ENCODE results near the gene DZIP1. TPM values are rescaled to one million over a fixed set of nuclear protein-coding genes. Genes with fewer than 3 reads are reported as not detected.

The DZIP1 gene
- total RNA-seq, 2 donors from 2014 or later, result 0.29 TPM; not detected in 1

DNA sequence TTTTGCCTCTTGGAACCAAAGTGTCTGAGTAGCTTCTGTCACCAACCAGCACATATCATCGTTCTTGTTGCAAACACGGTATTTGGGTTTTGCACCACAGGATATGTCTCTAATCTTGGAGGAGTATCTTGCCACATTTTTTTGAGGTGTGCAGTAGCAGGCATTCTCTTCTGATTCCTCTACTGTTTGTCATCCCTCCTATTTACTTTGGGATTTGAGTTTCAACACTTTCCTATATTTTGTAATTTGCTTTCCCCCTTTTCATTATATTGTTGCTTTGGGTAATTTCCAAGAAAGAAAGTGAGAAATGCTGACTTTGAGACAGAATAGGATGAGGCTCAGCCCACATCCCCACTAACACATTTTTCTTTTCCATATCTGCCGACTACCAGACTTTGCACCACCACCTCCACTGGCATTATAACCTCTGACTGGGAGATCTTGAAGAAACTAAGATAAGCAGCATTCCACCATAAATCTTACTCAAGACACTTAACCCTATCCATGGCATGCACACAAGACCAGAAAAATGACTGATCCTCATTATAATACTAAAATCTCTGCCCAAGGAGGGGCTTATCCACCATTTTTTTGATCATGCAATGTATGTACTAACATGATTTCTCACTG is 12.0 kb upstream of the DZIP1 start:
- H3K36me3 Mint-ChIP-seq, result peaks cover 0 to 6% of the 10 kb centered on the region in 2 donors
- H3K9me3 Mint-ChIP-seq, result peaks cover 0 to 3% of the 10 kb centered on the region in 2 donors
- DNase-seq (ENCODE audit: low spot score in 2 of 2) (no peak), ATAC-seq (no peak)
- no peak overlapping the region for H3K27ac Mint-ChIP-seq

DNA sequence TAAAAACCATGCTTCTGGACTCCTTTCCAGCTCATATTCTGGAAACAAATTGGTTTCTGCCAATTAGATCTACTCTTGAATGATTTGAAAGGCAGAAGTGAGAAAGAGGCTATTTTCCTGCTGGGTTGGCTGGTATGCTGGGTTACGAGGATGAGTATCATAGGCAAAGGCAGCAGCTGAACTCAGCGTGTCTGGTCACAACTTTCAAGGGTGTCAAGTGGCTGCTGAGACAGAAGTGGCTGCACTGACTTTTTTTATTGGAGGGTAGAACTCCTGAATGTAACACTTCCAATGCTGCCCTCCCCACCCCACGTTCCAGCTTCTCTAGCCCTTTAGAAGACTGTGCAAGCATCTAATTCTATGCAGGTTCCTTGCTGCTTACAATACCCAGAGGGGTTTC is 8.3 kb upstream of the DZIP1 start:
- no peak for ATAC-seq

DNA sequence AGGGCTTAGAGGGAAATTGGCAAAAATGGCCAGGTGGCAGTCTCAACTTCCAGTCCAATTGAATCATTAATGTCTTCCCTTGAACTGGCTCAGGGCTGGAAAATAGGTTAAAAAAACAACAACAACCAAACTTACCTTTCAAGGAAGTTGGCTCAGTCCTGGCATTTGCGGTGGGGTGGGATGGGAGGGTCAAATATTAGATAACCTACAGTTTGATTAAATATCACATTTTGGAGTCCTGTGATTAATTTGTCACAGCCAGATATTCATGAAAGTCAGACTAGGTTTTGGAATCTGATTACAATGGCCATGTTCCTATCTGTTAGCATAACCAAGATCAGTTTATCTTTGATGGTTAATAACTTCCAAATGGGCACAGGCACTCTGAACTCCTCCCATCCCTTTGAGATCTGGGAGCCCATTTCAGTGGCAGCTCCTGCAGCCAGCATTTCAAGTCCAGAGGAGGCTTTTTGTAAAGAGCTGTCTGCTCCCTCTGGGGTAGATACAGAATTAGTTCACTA is 7.8 kb upstream of the DZIP1 start:
- H3K9me3 Mint-ChIP-seq, result no peaks in the 10 kb centered on the region
- DNase-seq (ENCODE audit: low spot score in 2 of 2) (no peak), ATAC-seq (no peak)
- H3K36me3 Mint-ChIP-seq, result no peaks in the 10 kb centered on the region
- H3K27ac Mint-ChIP-seq, result no peak overlapping the region

More for the DNA sequence above, 8.3 kb upstream of the DZIP1 start:
- Mint-ChIP-seq H3K9me3 (no peaks in the 10 kb centered on the region), H3K27ac (no peak overlapping the region), H3K36me3 (no peaks in the 10 kb centered on the region)
- no peak for DNase-seq (ENCODE audit: low spot score in 2 of 2)

DNA sequence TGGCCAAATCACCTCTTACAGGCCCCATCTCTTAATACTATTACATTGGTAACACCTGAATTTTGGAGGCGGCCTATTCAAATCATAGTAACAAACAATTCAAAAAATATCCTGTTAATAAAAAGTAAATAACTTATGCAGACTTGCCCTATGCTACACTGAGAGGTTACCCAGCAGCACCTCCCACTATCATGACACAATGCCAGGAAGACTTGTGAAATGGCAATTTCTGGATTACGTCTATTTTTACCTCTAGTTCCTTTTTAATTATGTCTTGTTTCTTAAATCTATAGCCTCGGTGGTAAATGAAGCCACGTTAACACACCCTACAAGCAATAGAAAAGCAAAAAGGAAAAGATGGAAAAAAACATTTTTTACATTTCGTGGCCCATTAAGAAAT is 6.2 kb upstream of the DZIP1 start:
- ATAC-seq (no peak), DNase-seq (ENCODE audit: low spot score in 2 of 2) (no peak)
- Mint-ChIP-seq H3K27ac (no peak overlapping the region), H3K9me3 (no peaks in the 10 kb centered on the region), H3K36me3 (no peaks in the 10 kb centered on the region)

DNA sequence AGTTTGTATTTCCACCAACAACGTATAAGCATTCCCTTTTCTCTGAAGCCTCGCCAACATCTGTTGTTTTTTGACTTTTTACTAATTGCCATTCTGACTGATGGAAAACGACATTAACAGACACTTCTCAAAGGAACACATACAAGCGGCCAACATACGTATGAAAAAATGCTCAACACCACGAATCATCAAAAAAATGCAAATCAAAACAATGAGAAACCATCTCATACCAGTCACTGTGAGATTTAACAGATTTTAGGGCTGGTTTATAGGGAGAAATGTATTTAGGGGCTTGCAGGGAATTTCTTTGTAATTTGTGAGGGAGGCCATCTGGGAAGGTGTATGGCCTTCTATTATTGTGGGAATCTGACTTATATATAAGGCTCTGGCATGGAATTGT is 2.8 kb upstream of the DZIP1 start:
- Mint-ChIP-seq H3K36me3 (no peaks in the 10 kb centered on the region), H3K9me3 (no peaks in the 10 kb centered on the region), H3K27ac (no peak overlapping the region)
- DNase-seq (ENCODE audit: low spot score in 2 of 2) (no peak), ATAC-seq (no peak)

DNA sequence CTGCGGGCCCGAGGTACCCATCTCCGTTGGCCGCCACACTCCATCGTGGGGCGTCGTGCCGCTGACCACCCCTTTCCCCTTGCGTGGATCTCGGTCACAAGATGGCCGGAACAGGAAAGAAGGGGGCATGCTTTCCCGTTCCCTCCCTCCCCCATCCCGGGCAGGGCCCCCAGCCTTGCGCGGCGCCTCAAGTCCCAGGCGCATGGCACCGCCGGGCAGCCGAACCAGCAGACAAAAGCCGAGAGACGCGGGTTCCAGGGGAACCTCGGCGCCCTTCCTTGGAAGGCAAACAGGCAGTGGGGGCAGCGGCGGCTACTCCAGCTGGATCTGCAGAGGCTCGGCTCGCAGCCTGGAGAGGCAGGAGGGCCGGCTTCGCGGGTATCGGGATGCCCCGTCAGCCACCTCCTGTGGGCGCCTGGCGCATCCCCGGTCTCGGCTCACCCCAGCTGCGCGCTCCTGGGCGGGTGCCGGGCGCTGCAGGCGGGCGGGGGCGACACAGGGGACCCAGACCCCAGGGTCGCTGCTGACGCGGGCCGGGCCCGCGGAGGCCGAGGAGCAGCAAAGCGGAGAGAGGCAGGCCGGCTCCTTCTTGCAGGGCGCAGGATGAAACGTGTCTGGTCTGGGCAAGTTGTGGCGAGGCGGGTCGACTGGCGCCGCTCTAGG is 439 bp downstream of the DZIP1 start:
- H3K27ac Mint-ChIP-seq, result no peak overlapping the region
- DNase-seq (ENCODE audit: low spot score in 2 of 2), result no peak
- no peaks in the 10 kb centered on the region for H3K36me3 Mint-ChIP-seq
- ATAC-seq, result peak; percentile 20 to 62
- no peaks in the 10 kb centered on the region for H3K9me3 Mint-ChIP-seq

DNA sequence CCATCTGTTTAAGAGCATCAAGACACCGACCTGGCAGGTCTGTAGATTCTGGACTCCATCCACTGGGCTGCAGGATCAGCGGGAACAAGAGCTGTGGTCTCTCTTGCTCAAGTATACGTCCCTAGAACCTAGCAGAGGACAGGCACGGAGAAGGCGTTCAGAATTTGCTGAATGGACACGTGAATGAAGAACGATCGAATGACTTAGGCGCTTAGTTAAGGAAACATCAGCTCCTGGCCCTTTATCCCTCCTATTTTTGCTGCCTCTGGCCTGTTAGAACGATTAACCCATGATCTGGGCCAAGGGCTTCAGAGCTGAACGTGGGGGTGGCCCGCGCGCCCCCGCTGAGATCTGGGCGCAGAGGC is 953 bp downstream of the DZIP1 start:
- no peak overlapping the region for H3K27ac Mint-ChIP-seq
- ATAC-seq, result no peak
- H3K9me3 Mint-ChIP-seq, result no peaks in the 10 kb centered on the region
- no peak for DNase-seq (ENCODE audit: low spot score in 2 of 2)
- H3K36me3 Mint-ChIP-seq, result no peaks in the 10 kb centered on the region

DNA sequence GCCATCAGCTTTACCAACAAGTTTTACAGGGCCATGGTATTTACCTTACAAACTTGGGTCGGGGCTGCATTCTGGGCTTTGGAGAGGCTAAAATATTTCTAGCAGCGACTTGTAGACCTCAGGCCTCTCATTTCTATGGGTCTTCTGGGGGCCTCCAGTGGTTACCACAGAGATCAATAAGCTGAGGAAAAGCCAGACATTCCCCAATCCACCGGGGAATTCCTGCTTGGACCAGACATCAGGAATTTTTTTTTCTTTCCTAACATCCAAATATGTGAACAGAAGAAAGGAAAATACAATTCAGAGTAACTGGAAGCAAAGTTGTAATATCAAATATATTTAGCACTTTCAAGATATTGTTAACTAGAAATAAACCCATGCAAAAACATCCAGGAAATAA is 1.5 kb downstream of the DZIP1 start:
- Mint-ChIP-seq H3K27ac (no peak overlapping the region), H3K9me3 (no peaks in the 10 kb centered on the region), H3K36me3 (no peaks in the 10 kb centered on the region)
- ATAC-seq, result no peak
- DNase-seq (ENCODE audit: low spot score in 2 of 2), result no peak

DNA sequence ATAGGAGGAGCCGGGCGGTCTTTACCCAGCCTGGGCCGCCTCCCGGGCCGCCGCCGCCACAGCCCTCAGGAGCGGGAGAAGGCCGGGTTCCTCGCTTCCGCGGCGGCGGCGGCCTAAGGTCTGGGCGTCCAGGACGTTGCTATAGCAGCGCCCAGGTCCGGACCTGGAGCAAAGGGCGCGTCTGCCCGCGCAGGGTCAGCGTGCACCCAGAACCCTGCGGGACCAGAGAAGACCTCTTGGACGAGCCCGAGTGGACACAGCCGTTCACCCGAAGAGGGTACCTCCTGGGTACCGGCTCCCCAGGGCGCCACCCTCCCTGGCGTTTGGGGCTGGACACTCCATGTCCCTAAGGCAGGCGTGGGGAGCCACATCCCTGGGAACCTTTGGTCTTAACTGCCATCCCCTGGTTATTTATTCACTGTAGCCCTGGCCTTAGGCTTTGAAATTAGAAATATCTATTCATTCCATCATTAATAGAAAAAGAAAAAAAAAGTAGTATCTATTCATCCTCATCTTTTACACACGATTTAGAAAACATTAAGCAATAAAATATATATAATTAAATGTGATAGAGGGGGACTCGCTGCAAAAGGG is 2.4 kb downstream of the DZIP1 start:
- no peak overlapping the region for H3K27ac Mint-ChIP-seq
- peak in 1 of 2 donors; percentile 45 for ATAC-seq
- H3K36me3 Mint-ChIP-seq, result no peaks in the 10 kb centered on the region
- DNase-seq (ENCODE audit: low spot score in 2 of 2), result no peak
- H3K9me3 Mint-ChIP-seq, result no peaks in the 10 kb centered on the region

DNA sequence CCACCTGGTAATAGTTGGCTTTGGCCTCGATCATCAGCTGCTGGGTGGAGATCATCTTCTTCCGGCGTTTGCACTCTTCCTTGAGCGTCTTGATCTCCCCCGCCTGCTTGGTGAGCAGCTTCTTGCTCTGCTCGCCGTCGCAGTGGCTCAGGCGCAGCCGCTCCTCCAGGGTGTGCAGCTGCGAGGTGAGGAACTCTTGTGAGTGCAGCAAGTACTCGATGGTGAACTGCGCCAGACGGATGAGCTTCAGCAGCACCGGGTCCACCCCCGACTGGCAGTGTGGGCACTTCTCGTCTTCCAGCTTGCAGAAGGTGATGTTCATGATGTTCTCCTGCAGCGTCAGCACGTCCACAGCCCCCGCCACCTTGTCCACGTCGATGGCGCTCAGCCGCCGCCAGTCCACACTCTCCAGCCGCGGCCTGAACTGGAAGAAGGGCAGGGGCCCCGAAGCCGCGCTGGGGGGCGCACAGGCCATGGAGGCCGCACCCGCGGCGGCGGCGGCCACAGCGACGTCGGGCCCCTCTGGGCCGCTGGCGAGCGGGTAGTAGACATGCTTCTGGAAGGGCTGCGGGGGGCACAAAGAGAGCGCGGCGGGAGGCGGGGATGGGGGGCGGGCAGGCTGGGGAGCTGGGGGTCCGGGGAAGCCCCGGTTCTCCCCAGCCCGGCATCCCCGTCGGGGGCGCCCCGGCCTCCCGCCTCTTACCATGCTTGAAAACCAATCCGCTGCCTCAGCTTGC is 3.0 kb downstream of the DZIP1 start:
- ATAC-seq (no peak), DNase-seq (ENCODE audit: low spot score in 2 of 2) (no peak)
- Mint-ChIP-seq H3K27ac (no peak overlapping the region), H3K9me3 (no peaks in the 10 kb centered on the region), H3K36me3 (no peaks in the 10 kb centered on the region)

DNA sequence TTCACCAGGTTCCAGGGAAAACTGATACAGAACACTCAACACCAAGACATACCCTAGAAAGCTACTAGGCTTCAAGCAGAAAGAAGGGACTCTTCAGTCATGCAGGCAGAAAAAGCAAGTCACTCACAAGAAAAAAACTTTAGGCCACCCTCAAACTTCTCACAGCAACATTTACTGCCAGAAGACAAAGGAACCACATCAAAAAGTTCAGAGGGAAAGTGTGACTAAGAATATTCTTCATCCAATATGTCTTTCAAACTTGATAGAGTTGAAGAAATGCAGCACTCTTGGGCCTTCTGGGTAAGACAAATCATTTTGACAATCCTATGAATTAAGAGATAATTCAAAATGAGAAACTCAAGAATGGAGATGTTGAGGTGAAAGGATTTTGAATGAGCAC is 7.7 kb downstream of the DZIP1 start:
- peak in 1 of 2 donors; percentile 16 for DNase-seq (ENCODE audit: low spot score in 2 of 2)

DNA sequence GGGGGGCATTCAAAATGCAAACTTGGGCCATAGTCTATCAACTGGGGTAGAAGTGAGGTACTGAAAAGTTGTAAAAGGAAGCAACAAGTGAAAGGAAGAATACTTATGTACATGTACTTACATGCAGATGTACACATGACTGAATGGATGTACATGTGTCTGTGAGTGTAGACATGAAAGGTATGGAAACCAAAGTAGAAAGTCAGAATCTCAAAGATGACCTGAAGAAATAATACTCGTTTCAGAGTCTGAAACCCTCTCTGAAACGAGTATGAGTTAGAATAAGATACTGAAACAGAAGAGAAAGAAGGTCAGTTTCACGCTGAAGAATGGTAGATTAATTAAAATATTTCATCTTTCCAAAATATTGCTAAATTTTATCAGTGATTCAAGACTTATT is 13.9 kb downstream of the DZIP1 start:
- ATAC-seq (no peak), DNase-seq (ENCODE audit: low spot score in 2 of 2) (no peak)
- H3K27ac Mint-ChIP-seq, result no peak overlapping the region

More for the DNA sequence above, 7.7 kb downstream of the DZIP1 start:
- Mint-ChIP-seq H3K27ac (peak overlapping the region in 1 of 2 donors; percentile 6), H3K36me3 (no peaks in the 10 kb centered on the region), H3K9me3 (no peaks in the 10 kb centered on the region)
- ATAC-seq, result peak; percentile 45 to 89

DNA sequence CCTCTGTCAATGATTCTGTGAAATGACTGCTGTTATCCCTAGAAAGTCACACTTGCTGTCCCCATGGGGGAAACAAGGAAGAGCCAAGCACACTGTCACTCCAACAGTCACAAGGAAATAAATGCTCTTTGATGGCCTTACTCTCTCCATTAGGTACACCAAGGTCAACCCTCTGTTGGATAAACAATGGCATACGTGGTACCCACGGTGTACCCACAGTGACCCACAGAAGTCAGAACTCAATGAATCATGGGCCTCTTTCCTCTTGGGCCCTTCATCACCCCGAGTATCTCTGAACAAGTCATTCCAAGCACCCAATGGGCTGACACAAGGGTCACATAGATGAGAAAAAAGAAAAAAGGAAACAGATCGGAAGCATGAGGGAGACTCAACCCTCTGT is 15.4 kb downstream of the DZIP1 start:
- Mint-ChIP-seq H3K9me3 (no peaks in the 10 kb centered on the region), H3K27ac (no peak overlapping the region), H3K36me3 (no peaks in the 10 kb centered on the region)
- ATAC-seq, result no peak
- DNase-seq (ENCODE audit: low spot score in 2 of 2), result no peak

More for the DNA sequence above, 13.9 kb downstream of the DZIP1 start:
- Mint-ChIP-seq H3K36me3 (no peaks in the 10 kb centered on the region), H3K9me3 (no peaks in the 10 kb centered on the region)

DNA sequence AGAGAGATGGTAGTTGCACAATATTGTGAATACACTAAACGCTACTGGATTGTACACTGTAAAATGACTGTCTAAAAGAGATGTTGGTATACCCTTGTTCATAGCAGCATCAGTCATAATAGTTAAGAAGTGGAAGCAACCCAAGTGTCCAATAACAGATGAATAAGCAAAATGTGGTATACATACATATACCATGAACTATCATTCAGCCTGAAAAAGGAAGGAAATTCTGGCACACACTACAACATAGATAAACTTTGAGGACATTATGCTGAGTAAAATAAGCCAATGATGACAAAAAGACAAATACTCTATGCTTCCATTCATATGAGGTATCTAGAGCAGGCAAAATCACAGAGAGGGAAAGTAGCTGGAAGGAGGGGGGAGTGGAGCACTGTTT is 16.0 kb downstream of the DZIP1 start:
- H3K36me3 Mint-ChIP-seq, result no peaks in the 10 kb centered on the region
- H3K27ac Mint-ChIP-seq, result no peak overlapping the region
- DNase-seq (ENCODE audit: low spot score in 2 of 2), result no peak
- no peaks in the 10 kb centered on the region for H3K9me3 Mint-ChIP-seq
- no peak for ATAC-seq

DNA sequence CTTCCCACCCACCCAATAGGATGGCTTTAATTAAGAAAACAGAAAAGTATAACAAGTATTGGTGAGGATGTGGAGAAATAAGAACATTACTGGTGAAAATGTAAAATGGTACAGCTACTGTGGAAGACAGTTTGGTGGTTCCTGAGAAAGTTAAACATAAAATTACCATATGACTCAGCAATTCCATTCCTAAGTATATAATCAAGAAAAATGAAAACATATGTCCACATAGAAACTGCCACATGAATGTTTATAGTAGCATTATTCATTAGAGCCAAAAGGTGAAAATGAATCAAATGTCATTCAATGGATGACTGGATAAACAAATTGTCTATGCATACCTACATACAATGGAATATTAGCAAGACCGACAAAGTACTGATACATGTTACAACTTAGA is 16.9 kb downstream of the DZIP1 start:
- Mint-ChIP-seq H3K36me3 (no peaks in the 10 kb centered on the region), H3K9me3 (no peaks in the 10 kb centered on the region), H3K27ac (no peak overlapping the region)
- ATAC-seq (no peak), DNase-seq (ENCODE audit: low spot score in 2 of 2) (no peak)

DNA sequence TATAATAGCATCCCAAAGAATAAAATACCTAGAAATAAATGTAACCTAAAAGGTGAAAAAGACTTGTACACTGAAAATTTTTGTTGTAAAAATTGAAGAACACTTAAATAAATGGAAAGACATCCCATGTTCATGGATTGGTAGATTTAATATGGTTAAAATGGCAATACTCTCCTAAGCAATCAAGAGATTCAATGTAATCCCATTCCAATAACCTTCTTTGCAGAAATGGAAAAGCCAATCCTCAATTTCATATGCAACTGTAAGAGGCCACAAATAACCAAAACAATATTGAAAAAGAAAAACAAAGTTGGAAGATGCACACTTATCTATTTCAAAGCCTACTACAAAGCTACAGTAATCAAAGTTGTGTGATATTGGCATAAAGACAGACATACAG is 17.7 kb downstream of the DZIP1 start:
- ATAC-seq (no peak), DNase-seq (ENCODE audit: low spot score in 2 of 2) (no peak)
- no peaks in the 10 kb centered on the region for H3K36me3 Mint-ChIP-seq
- no peaks in the 10 kb centered on the region for H3K9me3 Mint-ChIP-seq
- H3K27ac Mint-ChIP-seq, result no peak overlapping the region

DNA sequence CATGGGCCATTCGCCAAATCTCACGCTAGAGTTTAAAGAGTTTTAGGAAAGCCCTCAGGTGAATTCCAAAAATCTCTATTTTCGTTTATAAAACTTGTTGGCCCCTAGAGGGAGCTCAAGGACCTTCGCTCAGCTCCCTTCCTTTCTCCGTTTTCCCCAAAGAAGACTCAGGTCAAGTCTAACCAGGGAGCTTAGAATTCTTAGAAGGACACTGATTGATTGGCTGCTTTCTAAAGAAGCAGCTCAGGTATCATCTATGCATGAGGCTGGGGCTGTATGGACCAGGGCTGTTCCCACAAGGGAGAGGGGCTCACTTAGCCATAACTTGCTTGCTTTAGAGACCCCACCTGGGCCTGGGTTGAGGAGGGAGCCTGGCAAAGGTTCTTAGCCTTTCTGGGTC is 20.5 kb downstream of the DZIP1 start:
- Mint-ChIP-seq H3K36me3 (no peaks in the 10 kb centered on the region), H3K9me3 (no peaks in the 10 kb centered on the region), H3K27ac (no peak overlapping the region)
- DNase-seq (ENCODE audit: low spot score in 2 of 2), result no peak
- peak in 1 of 2 donors; percentile 46 for ATAC-seq
